Uterus (tissue), 4 donors: ENCODE measurements around the gene MCM5. TPM values are rescaled to one million over a fixed set of nuclear protein-coding genes. Genes with fewer than 3 reads are reported as not detected.

Experiments used
- DNase-seq, 2 donors: peaks; one replicate each; pipeline ENCODE4 v3.0.0-alpha.2; 2019 to 2020
- H3K27ac ChIP-seq, 2 donors: fragments of 200-600 bp; sonication (generic); 1 replicate in 1 of 2; 2 replicates in 1 of 2; pipeline ENCODE4 v1.5.1; 2016 to 2018
- H3K27me3 ChIP-seq, 2 donors: fragments of 200-600 bp; sonication (generic); one replicate each; pipeline ENCODE4 v1.5.1; 2018 to 2019; ENCODE audit warnings: control low read depth in 1 of 2
- H3K36me3 ChIP-seq, 2 donors: fragments of 200-600 bp; sonication (generic); one replicate each; pipeline ENCODE4 v1.5.1; 2019; ENCODE audit warnings: control low read depth in 1 of 2
- H3K4me1 ChIP-seq, 2 donors: fragments of 200-600 bp; sonication (generic); one replicate each; pipeline ENCODE4 v1.5.1; 2018 to 2019; ENCODE audit warnings: control low read depth in 1 of 2
- H3K4me3 ChIP-seq, 2 donors: fragments of 200-600 bp; sonication (generic); 1 replicate in 1 of 2; 2 replicates in 1 of 2; pipeline ENCODE4 v1.5.1; 2018 to 2019; ENCODE audit warnings: mild to moderate bottlenecking in 1 of 2
- H3K9me3 ChIP-seq, 2 donors: fragments of 200-600 bp; sonication (generic); one replicate each; pipeline ENCODE4 v1.5.1; 2019; ENCODE audit warnings: control low read depth in 1 of 2
- CTCF ChIP-seq, 4 experiments: fragments of 200-600 bp in 2 of 4; fragments of 450-650 bp in 2 of 4; sonication (generic) in 2 of 4; IDR thresholded peaks; one replicate each; pipeline ENCODE4 v1.5.1; 2016 to 2019; ENCODE audit warnings: antibody characterized with exemption in 4 of 4, mild to moderate bottlenecking in 2 of 4, moderate library complexity in 1 of 4
- POLR2A ChIP-seq, 2 donors: fragments of 450-650 bp; IDR thresholded peaks; one replicate each; pipeline ENCODE4 v1.6.1; 2016; ENCODE audit warnings: antibody characterized with exemption in 2 of 2, mild to moderate bottlenecking in 1 of 2, moderate library complexity in 1 of 2
- intact Hi-C: fragments of 100-400 bp; cut with DNase I; formaldehyde crosslinking; loops from one replicate; pipeline ENCODE4 v1.15.1; 2023; ENCODE audit warnings: low total_unique reads
- total RNA-seq, 4 donors: library from RNA; depleted of rRNA in 3 of 4; stranded (reverse); fragments of >200 nt in 3 of 4; gene quantifications; one replicate each; pipeline versions ENCODE4 v1.1.0 to v1.2.4, GENCODE V29; 2014 to 2023
- donor health status: DM: yes; HTN: yes; CAD: no.

The MCM5 gene
- total RNA-seq, 4 donors from 2014 or later = 15.9 to 60.6 (median 40.3) TPM

- TF ChIP-seq POLR2A (IDR thresholded peaks at IDR 0.05) (no peak), CTCF (IDR thresholded peaks at IDR 0.05) (no peak)
- DNase-seq = no peak
- intact Hi-C loops = no loop called here
- Histone ChIP-seq H3K27me3 (no peaks in the 10 kb centered on the region), H3K4me3 (no peak overlapping the region), H3K36me3 (no peaks in the 10 kb centered on the region), H3K9me3 (no peaks in the 10 kb centered on the region), H3K4me1 (peaks cover 0 to under 1% of the 10 kb centered on the region in 2 donors), H3K27ac (no peak overlapping the region)
These were observed 41.7 kb downstream of the MCM5 start for GRCh38 chr22:35441489-35442100.

GRCh38 chr22:35442471-35442870, 42.5 kb downstream of the MCM5 start:
- Histone ChIP-seq H3K27me3 (no peaks in the 10 kb centered on the region), H3K27ac (no peak overlapping the region), H3K36me3 (no peaks in the 10 kb centered on the region), H3K4me3 (no peak overlapping the region), H3K4me1 (peaks cover 0 to 5% of the 10 kb centered on the region in 2 donors), H3K9me3 (no peaks in the 10 kb centered on the region)
- intact Hi-C loops = no loop called here
- TF ChIP-seq CTCF (IDR thresholded peaks at IDR 0.05) (no peak), POLR2A (IDR thresholded peaks at IDR 0.05) (no peak)
- DNase-seq = no peak

GRCh38 chr22:35443338-35443737, 43.4 kb downstream of the MCM5 start:
- Histone ChIP-seq H3K27ac (no peak overlapping the region), H3K27me3 (no peaks in the 10 kb centered on the region), H3K9me3 (no peaks in the 10 kb centered on the region), H3K4me1 (peaks cover 0 to 5% of the 10 kb centered on the region in 2 donors), H3K4me3 (no peak overlapping the region), H3K36me3 (no peaks in the 10 kb centered on the region)
- no peak for DNase-seq
- TF ChIP-seq POLR2A (IDR thresholded peaks at IDR 0.05) = no peak
- no peak for TF ChIP-seq CTCF (IDR thresholded peaks at IDR 0.05)
- intact Hi-C loops = no loop called here

- Histone ChIP-seq H3K4me3 (no peak overlapping the region), H3K9me3 (no peaks in the 10 kb centered on the region), H3K36me3 (no peaks in the 10 kb centered on the region), H3K27ac (peak overlapping the region in 1 of 2 donors; percentile 90), H3K4me1 (peaks cover 0 to 5% of the 10 kb centered on the region in 2 donors), H3K27me3 (no peaks in the 10 kb centered on the region)
- TF ChIP-seq POLR2A (IDR thresholded peaks at IDR 0.05) (no peak), CTCF (IDR thresholded peaks at IDR 0.05) (no peak)
- intact Hi-C loops = no loop called here
- DNase-seq = no peak
These were observed 44.1 kb downstream of the MCM5 start for GRCh38 chr22:35443790-35444684.
